Measurements from ENCODE around the gene INSIG2.

Gene INSIG2
- total RNA-seq, result 7.2 to 57.5 (median 16.1) reads per million in 18 experiments

- DNase-seq, result peak; percentile 94 to 96
These were observed at the start of gene INSIG2 for GRCh38 chr2:118088051-118089024. Gene INSIG2 (plus strand): TSS chr2:118088471. CDS start chr2:118096557, 8,086 bp downstream.

- peak; percentile 59 to 68 for DNase-seq
These were observed 47.4 kb upstream of the INSIG2 start for GRCh38 chr2:118040891-118041290.

DNA sequence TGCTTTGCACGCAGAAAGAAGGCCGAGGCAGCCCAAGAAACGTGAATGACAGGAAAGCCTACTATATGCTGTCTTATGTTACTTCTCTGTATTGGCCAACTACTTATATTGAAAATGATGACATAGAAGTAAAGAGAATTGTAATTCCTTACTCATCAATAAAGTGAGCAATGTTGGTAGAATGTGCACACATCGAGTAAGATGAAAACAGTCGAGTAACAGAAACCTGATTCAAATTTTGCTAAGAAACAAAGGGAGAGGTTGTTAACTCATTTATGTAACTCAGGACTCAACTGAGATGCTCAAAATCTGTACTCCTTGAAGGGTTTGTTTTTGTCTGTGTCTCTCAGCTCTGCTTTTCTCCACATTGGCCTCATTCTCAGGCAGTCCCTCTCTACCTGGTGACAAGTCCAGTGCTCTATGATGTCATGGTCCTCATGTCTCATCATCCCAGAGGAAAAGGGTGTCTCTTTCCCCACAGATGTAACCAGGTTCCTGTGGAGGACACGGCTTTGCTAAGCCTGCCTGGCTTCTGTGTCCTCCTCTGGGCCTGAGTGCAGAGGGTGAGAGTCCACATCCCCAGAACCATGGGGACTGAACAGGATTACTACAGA lies 44.1 kb upstream of the INSIG2 start:
- DNase-seq, result no peak

- no peak for DNase-seq
These were observed 43.4 kb upstream of the INSIG2 start for GRCh38 chr2:118044854-118045253.

- DNase-seq, result no peak
These were observed 43.0 kb upstream of the INSIG2 start for GRCh38 chr2:118045286-118045685.

- peak; percentile 45 to 67 for DNase-seq
These were observed 41.5 kb upstream of the INSIG2 start for GRCh38 chr2:118046634-118047210.

DNA sequence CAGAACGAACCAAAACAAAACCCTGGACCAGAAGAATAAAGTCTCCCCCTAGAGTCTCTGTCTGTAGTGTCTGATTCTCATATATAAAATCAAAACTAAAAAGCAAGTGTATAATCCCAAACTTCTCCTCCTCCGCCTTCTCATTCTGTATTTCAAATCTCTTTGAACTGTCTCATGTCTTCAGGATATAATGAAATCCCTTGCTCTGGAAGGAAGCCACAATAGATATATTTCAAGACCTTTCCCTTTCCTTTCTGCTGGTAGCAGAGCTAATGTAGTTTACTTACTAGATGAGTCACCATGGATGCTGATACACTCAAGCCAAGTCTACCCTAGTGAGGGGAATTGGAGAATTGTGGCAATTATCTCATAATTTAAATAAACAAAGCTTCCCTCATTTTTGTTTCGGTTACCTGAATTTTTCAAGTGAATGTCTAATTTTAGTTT lies 40.9 kb upstream of the INSIG2 start:
- no peak for DNase-seq

DNA sequence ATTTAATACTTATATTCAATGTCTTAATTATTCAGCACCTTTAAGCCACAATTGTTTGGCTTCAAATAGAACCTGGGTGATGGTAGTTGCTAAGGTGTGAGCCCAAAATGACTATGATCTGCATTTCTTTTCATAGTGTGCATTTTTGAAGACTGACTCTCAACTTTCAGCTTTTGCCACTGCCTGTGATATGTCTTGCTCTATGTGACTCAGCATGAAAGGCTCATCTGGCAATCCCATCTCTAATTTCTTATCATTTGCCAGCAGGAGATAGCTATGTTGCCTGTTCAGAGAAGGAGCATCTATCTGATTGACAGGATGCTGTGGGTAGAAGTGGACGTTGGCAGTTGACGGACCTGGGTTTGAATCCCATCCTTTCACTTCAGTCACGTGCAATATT lies 39.9 kb upstream of the INSIG2 start:
- DNase-seq, result no peak

DNA sequence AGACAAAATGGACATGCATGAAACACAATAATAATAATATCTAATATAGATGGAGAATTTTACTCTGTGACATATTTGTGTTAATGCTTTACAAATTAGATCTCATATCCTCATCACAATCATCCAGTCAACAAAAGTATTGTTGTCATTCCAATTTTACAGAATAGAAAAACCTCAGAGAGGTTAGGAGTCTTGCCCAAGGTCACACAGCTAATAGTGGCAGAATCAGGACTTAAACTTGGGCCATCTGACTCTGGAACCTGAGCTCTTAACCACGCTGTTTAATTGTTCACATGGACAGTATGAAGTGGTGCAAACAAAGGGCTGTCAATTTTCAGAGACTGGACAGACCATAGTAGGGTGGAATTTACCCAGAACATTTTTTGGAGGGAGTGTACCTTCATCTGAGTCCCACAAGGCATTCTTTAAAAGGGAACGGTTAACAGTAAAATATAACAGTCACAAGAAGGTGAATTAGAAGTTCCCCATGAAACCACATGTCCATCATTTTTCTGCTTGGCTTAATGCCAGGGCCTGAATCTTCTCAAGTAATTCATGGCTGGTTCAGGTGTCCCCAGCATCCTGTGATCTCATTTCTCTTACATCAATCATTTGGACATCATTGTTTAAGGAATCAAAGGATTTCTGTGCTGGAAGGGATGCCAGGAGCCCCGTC lies 39.0 kb upstream of the INSIG2 start:
- no peak for DNase-seq

DNA sequence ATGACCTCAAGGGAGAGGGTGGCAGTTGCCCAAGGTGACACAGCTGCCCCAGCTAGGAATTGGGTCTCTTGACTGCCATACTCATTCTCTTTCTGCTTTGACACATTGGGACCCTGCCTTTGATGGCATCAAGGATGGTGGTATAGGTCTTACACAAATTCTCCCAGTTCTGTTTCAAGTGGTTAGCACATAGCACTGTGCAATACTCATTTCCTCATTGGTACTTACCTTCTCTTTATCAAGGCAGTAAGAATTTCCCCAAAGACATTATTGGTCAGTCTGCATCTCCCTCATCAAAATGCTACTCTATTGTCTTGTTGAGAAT lies 38.5 kb upstream of the INSIG2 start:
- peak; percentile 26 to 36 for DNase-seq

DNA sequence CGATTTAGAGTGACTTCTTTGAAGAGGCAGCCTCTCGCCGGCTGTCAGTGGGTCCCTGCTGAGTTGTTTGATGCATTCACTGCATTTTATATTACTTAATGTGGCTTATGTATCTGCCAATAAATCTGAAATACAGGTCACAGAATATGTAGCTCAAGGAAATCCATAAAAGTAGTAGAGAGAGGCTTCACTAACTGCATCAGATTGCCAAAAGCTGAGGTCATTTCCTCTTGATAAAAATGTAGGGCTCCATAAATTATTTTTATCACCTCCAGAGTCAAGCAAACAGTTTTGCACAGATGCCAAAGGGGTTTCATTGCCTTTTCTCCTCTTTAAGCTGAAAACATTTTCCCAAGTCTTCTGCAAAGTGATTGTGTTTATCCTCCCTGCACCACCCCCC lies 37.9 kb upstream of the INSIG2 start:
- DNase-seq, result no peak

DNA sequence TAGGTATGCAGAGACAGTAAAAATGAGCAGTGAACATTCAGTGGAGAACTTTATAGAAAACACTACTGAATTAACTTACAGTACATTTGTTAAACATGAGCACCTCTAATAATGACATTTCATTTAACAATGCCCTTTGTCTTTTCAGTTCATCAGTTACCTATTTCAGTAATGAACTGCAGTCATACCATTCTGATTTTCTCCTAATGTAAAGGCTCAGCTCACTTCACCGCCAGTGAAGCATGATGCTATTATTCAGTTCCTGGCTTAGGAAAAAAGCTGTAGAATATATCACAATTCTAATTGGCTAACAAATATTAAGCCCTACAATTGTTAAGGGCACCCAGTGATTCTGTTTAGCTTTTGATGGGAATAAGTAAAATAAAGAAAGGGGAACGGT lies 37.3 kb upstream of the INSIG2 start:
- no peak for DNase-seq

- no peak for DNase-seq
These were observed 36.4 kb upstream of the INSIG2 start for GRCh38 chr2:118051826-118052358.

- DNase-seq, result no peak
These were observed 35.8 kb upstream of the INSIG2 start for GRCh38 chr2:118052474-118052873.

- DNase-seq, result no peak
These were observed 34.6 kb upstream of the INSIG2 start for GRCh38 chr2:118053681-118054080.

- no peak for DNase-seq
These were observed 33.9 kb upstream of the INSIG2 start for GRCh38 chr2:118054213-118055008.

DNA sequence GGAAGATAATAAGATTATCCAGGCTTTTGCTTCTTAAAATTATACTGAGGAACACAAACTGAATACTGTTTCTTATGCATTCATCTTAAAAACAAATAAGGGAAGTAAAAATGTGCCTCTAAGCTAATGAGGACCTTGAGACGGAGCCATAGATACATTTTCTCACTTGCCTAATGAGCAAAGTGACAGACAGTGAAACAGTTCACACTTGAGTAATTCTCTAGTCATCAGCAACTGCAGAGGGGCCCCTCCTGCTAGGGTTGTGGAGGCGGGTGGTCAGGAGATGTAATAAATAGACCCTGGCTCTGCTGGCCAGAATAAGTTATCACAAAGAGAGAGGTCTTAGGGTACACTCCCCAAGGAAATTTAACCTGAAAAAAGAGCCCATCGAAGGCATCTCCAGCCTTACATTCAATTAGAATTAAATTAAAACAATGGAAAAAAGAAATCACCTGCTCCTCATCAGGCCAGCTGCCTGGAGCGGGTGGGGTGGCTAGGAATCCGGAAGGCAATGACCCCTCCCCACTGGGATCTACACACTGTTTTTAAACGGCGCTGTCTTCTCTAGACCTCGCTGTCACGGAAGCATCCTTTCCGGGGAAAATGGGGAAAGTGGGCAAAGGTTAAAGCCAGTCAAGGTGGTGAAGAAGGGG lies 32.6 kb upstream of the INSIG2 start:
- peak; percentile 40 to 69 for DNase-seq

DNA sequence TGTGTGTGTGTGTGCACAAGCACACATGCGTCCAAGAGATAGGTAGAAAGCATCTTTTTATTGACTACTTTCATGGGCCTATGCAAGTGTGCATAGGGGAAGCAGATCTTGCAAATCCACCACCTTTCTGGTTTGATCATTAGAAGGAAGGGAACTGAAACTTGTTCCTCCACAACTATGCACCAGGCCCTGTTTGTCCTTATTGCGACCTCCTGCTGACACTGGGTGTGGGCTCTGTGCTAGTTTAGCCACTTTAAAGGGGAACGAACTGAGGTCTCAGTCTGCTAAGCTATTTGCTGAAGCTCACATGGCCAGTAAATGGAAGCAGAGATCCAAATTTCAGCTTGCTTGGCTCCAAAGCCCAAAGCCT lies 32.1 kb upstream of the INSIG2 start:
- DNase-seq, result peak; percentile 90 to 92

GRCh38 chr2:118056801-118057200 lies 31.5 kb upstream of the INSIG2 start:
- no peak for DNase-seq

DNA sequence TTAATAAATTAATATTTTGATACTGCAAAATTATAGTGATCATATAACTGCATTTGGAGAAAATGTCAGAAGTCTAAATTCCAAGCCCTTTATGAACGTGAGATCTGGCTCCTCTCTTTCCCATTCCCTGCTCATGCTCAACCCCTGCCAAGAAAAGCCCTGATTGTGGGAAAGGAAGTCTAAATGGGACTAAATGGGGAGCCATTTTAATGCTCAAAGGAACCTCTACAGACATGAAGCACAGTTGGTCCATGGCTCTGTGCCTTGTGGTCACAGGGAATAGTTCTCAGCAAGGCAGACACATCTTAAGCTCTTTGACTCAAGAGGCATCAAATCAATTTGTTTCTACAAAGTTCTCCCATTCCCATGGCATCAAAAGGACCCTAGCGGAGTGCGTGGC lies 29.3 kb upstream of the INSIG2 start:
- no peak for DNase-seq

DNA sequence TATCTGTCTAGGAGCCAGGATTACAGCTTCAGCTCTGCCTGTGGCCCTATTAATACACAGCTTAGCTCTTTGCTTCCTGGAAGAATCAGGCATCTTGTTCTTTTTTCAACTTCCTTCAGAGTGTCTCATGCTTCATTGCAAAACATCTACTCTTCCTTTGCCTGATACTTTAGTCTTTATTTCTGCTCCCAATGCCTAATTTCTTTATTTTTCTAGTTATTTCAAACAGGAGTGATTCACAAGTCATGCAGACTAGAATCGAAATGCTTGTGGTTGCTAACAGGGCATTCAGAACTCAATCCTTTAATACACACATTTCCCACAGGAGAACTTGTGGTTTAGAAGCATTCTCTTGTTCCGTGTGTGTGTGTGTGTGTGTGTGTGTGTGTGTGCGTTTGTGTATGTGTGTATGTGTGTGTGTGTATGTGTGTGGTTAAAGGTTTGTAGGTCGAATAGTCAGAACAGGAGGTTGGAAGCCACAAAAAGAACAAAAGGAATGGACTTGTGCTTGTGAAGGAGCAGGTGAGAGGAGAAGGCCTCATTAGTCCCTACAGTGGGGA lies 28.3 kb upstream of the INSIG2 start:
- peak; percentile 49 to 61 for DNase-seq

Data from inflammatory macrophage (primary cell).